ENCODE measurements around the gene WDR70.

DNA sequence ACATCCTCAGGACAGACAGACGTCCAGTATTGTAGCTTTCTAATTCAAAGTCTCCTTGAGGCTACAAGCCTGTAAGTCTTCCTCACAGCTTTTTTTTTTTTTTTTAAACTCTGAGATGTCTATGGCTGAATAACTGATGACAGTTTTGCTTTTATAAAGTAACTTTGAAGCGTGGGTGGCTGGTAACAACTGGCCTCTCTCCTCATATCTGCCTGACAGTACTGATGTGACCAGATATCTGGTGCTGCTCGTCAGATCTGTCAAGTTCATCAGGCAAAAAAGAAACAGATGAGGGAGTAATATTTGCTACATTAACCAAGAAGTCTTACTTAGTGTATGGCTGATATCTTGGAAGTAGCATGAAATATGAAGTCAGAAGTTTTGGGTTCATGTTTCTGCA, 388.1 kb downstream of the WDR70 start:
- TF ChIP-seq ZFP3 (CRISPR knock-in tag; IDR thresholded peaks at IDR 0.05) (no peak), CREB5 (CRISPR knock-in tag; IDR thresholded peaks at IDR 0.05; ENCODE audit: low read depth) (no peak), BACH2 (CRISPR knock-in tag; IDR thresholded peaks at IDR 0.05; ENCODE audit: borderline replicate concordance) (no peak), ZNF8 (CRISPR knock-in tag; IDR thresholded peaks at IDR 0.05) (no peak), SNAI2 (CRISPR knock-in tag; IDR thresholded peaks at IDR 0.05) (no peak)
- TF ChIP-seq, protein P1, sequence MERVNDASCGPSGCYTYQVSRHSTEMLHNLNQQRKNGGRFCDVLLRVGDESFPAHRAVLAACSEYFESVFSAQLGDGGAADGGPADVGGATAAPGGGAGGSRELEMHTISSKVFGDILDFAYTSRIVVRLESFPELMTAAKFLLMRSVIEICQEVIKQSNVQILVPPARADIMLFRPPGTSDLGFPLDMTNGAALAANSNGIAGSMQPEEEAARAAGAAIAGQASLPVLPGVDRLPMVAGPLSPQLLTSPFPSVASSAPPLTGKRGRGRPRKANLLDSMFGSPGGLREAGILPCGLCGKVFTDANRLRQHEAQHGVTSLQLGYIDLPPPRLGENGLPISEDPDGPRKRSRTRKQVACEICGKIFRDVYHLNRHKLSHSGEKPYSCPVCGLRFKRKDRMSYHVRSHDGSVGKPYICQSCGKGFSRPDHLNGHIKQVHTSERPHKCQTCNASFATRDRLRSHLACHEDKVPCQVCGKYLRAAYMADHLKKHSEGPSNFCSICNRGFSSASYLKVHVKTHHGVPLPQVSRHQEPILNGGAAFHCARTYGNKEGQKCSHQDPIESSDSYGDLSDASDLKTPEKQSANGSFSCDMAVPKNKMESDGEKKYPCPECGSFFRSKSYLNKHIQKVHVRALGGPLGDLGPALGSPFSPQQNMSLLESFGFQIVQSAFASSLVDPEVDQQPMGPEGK (CRISPR knock-in tag; IDR thresholded peaks at IDR 0.05; ENCODE audit: borderline replicate concordance): no peak
